HG03565 (cell line): Measurements from ENCODE around the gene NOBOX.
A peak's percentile ranks its signal among the peaks of the same experiment; 100 is the strongest.
"Not testable (repeated sequence)": the region's sequence is repeated elsewhere in the genome, so short reads cannot be mapped to it uniquely, and the experiment has no call there.

Experiments used
- ATAC-seq: cut with Tn5 transposase; IDR thresholded peaks from one replicate; pipeline ENCODE4 v1.9.1; 2021; ENCODE audit warnings: mild to moderate bottlenecking, moderate library complexity; ENCODE audit not compliant: unreplicated experiment

NOBOX gene

DNA sequence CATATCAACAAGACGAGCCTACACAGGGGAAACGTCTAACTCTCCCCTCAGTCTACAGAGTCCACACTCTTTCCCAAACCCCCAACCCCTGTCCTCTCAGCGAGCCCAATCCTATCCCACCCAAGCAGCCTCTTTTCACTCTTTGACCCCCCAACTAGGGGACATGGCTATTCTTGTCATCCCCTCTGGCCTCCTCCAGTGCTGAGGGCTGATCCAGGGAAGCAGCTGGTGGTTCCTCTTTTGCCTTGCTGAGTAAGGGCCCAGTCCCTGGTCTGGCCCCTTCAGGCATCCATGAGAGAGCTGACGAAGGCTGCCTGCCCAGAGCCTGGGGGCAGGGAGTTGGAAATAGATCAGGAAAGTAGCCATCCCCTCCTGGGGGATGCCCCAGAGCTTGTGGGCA lies 6.4 kb downstream of the NOBOX start:
- ATAC-seq: no peak

DNA sequence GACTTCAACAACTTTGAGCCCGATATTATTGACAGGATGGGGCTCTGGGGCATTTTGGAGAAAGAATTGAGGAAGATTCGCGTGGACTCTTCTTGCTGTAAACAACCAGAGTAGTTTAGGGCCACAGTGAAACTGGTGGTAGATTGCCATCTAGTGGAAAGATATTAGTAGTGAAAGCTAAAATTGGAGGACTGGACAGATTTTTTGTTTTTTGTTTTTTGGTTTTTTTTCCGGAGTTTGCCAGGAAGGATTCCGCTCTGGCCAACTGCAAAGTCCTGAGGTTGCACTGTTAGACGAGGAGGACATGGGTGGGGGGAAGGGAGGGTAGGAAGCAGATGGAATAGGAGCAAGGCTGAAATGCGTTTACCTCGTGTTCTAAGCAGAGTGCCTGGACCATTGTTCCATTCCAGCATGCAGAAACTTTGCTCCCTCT lies 11.7 kb downstream of the NOBOX start:
- peak; percentile 66 for ATAC-seq

DNA sequence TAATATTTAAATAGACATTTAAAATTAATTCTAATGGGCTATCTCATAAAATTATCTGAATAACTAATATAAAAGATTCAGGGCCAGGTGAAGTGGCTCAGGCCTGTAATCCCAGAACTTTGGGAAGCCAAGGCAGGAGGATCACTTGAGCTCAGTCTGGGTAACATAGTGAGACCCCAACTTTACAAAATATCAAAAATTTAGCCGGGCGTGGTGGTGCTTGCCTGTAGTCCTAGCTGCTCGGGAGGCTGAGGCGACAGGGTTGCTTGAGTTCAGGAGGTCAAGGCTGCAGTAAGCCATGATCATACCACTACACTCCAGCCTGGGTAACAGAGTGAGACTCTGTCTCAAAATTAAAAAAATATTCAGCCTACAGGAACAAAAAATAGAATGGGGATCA lies 12.5 kb downstream of the NOBOX start:
- no peak for ATAC-seq

DNA sequence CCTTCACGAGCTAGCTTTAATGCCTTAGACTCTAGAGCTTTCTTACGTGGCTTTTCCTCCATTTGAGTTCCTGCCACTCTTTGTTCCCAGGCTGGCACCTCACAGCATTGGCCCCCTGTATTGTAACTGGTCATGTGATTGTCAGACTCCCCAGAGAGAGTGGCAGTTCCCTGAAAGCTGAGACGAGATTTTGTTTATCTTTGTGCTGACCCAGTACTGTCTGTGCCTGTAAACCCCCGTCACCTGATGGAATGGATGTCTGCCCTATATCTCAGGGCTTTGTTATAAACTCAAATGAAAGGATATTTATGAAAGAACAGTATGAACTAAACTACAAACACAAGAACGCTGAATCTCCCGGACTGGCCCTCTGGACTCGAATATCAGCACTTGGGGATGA lies 13.0 kb downstream of the NOBOX start:
- ATAC-seq: no peak

DNA sequence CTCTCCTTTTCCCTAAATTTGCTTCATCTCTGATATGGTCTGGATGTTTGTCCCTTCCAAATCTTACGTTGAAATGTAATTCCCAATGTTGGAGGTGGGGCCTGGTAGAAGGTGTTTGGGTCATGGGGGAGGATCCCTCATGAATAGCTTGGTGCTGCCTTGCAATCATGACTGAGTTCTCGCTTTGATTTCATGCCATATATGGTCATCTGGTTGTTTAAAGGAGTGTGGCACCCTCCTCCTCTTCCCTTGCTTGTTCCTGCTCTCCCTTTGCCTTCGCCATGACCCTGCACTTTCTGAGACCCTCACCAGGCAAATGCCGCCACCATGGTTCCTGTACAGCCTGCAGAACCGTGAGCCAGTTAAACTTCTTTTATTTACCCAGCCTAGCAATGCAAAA lies 14.5 kb downstream of the NOBOX start:
- no peak for ATAC-seq

DNA sequence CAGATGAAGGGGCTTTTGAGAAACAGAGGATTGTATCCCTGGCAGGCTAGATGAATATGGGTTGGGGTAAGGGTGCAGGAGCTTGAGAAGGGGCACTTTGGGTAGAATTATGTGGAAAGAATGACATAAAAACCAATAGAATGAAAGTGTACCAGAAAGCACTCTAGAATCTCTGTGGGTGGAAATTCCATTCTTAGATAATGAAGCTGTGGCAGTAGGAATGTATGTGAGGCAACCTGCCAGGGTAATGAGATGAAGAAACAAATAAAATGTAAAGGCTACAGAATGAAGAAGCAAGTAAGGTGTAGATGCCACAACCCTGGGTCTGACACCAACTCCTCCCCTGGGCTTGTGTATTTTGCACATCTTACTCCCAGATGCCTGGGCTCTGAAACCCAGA lies 16.8 kb downstream of the NOBOX start:
- ATAC-seq: no peak

DNA sequence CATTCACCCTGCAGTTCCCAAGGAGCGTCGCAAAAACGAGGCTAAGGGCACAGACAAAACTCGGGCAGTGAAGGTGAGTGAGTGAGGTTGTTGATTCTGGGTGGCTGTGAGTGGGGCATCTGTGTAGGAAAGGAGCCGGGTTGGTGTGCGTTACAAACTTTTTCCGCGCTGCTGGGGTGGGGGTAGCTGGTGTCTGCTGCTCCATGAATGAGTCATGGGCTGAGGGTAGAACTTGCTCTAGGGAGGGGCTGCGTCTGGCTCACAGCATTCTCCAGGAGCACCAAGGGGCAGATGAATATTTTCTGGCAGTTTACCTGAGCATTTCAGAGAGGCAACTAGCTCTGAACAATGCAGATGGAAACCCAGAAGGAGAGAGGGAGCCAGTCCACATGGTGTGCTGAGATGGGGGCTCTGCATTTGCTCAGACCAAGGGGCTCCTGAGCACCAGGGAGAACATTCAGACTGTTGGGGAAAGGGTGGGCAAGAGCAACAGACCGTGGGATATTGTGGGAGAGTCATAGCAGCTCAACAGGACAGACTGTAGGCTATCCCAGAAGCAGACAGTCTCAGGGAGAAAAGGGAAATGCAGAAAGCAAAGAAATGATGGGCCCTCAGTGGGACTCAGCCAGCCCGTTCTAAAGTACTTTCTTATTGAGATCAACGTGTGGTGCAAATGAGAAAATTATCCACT lies 18.8 kb downstream of the NOBOX start:
- no peak for ATAC-seq

DNA sequence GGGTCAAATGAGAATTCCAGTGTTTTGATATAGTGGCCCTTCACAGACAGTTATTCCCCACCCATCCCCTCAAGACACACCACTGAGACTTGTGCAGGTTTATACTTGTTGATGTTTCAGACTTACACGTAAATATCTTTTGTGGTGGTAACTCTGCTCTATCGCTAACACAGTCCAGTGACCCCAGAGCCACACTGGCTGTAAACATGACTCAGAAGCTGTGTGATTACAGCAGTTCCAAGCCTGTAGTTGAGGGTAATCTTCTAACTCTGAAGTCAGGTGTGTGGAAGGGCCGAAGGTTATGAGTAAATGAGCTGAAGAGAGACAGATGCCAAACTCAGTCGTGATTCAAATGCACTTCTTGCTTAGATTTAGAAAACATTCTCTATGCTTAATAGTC lies 19.4 kb downstream of the NOBOX start:
- peak; percentile 96 for ATAC-seq

DNA sequence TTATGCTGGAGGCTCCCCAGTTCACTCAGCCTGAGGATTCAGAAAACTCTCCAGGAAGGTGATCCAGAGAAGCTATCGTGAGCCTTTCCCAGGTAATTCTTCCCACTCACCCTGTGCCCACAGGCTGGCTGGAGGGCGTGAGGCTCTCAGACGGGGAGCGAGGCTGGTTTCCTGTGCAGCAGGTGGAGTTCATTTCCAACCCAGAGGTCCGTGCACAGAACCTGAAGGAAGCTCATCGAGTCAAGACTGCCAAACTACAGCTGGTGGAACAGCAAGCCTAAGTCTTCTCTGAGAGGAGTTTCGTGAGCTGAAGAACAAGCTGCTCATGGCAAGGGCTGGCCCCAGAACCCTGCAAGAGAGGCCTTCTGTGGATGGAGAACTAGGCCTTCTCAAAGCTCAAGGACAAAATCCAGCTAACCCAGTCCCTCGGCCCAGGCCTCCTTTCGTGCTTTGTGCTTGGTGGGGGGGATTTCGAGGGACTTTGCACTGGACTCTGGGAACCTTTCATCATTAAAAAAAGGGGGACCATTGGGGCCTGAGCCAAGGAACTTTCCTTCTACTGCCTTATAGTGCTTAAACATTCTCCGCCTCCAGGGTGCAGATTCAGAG lies 23.6 kb downstream of the NOBOX start:
- no peak for ATAC-seq

DNA sequence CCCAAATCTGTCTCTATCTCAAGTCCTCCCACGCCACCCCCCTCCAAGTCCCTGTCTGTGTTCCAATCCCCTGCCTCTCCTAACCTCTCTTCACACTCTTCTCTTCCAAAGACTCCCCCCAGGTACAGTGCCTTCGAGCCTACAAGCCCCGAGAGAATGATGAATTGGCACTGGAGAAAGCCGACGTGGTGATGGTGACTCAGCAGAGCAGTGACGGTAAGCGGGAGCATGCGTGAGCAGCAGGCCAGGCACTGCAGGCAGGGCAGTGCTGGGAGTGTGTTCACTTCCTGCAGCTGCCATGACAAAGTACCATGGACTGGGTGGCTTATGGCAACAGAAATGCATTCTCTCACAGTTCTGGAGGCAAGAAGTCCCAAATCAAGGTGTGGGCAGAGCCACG lies 24.8 kb downstream of the NOBOX start:
- ATAC-seq: no peak

DNA sequence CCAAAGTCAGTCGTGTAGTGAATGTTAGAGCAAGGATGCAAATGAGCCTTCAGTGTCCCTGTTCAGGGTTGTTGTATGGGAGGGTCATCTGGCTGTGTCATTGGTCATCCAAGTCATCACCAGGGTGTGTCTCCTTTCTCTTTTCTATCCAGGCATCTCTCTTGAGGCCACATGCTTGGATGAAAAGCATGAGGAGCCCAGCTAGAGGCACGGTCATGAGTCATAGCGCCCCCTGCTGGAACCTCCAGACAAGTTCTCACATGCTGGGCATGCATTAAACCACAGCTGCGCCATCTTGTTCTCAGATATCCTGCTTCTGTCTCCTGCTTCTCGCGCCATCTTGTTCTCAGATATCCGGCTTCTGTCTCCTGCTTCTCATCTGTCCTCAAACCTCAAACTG lies 34.3 kb downstream of the NOBOX start:
- ATAC-seq: not testable (repeated sequence)

DNA sequence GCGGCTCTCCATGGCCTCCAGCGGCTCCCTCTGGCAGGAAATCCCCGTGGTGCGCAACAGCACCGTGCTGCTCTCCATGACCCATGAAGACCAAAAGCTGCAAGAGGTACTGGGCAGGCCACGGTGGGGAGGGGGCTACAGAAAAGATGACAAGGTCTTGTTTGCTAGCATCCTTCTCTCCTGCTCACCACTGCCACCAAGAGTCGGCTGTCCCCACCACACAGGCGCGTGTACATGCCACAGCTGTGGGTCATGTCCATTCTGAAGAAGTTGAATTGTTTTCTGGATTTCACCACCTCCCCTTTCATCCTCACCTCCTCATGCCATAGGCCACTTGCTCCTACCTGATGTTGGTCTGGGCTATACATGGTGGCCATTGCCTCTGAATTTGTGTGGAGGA lies 36.2 kb downstream of the NOBOX start:
- ATAC-seq: not testable (repeated sequence)

DNA sequence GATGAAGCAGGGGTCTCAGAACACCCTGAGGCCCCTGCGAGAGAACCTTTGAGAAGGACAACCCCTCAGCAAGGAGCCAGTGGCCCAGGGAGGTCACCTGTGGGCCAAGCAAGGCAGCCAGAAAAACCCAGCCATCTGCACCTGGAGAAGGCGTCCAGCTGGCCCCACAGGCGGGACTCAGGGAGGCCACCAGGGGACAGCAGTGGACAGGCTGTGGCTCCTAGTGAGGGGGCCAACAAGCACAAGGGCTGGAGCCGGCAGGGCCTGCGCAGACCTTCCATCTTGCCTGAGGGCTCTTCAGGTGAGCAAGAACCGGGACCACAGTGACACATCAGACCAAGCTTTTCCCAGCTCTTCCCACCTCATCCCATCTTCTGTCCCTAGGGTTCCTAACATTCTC lies 38.0 kb downstream of the NOBOX start:
- not testable (repeated sequence) for ATAC-seq

DNA sequence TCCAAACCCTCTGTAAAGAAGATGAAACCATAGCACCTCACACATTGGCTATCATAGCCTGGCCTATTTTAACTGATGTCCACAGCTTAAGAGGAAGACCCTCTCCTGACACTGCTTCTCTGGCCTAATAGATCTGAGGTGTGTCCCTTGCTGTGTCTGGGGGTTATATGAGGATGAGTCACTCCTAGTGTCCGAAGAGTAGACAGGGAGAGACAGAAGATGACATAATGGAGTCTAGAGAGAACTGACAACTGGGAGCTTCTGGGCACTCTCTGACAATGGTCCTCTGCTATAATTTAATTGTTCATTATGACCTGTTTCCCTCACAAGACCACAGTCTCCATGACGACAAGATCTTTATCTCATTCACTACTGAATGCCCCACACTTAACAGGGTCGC lies 41.4 kb downstream of the NOBOX start:
- ATAC-seq: not testable (repeated sequence)

DNA sequence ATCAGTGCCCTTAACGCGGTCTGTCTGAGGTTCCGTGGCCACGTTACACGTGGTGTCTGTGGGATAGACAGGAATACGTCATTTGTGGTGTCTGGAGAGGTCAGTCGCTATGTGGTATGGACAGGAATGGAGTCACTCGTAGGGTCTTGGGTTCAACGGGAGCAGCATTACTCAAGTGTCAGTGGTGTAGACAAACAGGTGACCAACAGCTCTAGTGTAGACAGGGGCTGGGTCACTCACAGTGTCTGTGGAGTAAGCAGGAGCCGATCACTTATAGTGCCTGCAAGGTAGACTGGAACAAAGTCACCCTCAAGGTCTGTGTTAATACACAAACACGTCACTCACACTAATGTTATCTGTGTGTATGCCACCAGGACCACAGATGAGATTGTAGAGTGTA lies 46.6 kb downstream of the NOBOX start:
- ATAC-seq: not testable (repeated sequence)

DNA sequence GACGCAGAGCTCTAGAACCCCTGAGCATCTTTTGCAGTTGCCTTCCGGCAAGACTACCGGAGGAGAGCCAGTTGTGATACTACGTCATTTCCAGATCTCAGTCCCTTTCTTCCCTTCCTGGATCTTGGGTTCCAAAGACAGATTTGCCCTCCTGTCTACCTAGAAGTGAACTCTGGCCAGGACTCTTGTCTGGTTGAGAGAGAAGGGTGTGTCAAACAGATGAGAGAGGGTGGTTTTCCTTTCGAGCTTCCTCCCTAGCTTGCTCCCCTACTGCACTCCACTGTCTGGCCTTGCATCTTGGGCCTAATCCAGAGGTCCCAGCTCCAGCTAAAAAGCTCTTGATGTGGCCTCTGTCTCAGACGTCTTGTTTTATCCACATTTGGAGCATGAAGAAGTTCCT lies 47.3 kb downstream of the NOBOX start:
- not testable (repeated sequence) for ATAC-seq

DNA sequence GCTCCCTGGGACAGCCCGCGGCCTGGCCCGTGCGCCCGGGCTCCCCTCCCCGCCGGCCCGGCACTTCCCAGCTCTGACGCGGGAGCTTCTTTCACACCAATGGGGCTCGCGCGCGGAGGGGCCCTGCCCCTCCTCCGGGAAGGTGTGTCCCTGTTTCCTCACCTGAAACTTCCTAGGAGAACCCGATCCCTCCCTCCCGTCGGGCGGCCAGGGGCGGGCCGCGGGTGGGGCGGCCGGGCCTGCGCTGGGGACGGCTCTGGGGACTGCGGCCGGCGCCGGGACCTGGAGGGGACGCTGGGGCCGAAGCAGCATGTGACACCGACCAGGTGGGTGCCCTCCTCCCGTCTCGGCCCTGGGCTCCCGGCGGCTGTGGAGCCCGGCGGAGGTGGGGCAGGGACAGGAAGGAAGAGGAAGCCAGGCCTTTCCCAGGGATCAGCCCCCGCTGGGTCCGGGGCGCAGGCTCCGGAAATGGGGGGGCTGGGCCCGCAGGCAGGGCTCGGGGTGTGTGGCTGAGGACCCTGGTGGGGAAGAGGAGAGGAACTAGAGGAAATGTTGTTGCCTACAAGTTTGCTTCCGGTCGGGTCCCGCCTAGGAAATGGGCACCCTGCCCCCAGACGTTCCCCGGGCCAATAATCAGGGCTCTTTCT lies 48.2 kb downstream of the NOBOX start, which contains the start of gene ARHGEF5:
Gene ARHGEF5 (plus strand): TSS at position 227 of the 647 bp plus-strand sequence. CDS start 7,268 bp downstream, outside the sequence.
- ATAC-seq: peak; percentile 62

DNA sequence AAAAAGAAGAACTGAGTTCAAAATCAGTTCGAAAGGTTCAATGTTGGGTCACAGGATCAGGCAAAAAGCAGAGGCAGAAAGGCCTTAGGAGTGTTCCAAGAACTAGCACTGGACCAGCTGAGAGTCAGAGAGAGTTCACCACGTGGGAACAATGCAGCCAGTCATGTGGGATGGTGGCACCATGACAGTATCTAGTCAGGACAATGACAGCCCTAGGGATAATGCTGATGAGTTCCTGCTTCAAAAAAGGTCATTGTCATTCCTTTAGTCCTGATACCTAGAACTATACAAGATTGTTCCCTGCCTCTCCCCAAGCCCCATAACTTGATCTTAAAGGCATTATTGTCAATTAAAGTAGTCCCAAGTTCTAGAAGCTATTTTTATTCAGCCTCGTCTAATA lies 51.8 kb downstream of the NOBOX start:
- ATAC-seq: not testable (repeated sequence)

DNA sequence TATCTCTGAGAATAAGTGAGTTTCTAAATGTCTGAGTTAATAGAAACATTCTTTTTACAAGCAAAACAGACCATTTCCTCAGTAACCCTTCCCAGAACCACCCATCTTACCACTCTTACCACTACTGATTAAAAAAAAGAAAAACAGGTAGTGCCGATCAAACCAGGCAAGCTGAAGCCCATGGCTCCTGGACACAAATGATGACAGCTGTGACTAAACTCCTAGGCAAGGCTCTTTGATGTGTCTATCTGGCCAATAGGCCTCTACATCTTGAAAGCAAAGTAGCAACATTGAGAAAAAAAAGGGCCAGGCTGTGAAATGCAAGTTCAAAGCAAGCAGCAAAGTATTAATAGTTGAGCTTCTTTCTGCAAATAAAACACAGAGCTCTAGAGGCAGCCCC lies 54.9 kb downstream of the NOBOX start:
- peak; percentile 37 for ATAC-seq
